Fibroblast of peridontal ligament (primary cell): Measurements from ENCODE around the gene HCFC1.

Experiments
- DNase-seq: peaks from one replicate; pipeline ENCODE4 v3.0.0-alpha.2; 2010; ENCODE audit errors: extremely low read depth

The HCFC1 gene

GRCh38 chrX:153957224-153957623 is 14.4 kb downstream of the HCFC1 start:
- no peak for DNase-seq

- DNase-seq: no peak
Measured at GRCh38 chrX:153956044-153956907, 15.3 kb downstream of the HCFC1 start.

DNA sequence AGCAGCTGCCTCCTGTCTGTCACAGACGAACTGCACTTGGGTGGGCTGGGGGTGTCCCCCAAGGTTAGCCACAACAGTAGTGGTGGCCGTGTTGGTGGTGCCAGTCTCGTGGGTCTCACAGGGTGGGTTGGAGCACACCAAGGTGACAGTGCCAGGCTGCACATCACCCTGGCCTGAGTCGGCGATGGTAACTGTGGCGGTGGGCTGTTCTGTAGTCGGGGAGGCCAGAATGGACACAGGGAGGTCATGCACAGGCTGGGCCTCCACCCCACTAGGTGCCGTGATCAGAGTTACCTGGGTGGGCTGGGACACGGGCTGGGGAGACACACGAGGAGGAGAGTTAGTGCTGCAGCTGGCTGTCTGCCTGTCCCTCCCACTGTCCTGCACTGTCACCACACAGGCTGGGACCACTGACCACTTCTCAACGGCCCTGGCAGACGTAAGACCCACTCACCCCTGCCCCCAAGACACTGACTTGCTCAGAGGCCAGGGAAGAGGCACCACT is 16.3 kb downstream of the HCFC1 start:
- DNase-seq: no peak

GRCh38 chrX:153954558-153955227 is 16.9 kb downstream of the HCFC1 start:
- DNase-seq: no peak

DNA sequence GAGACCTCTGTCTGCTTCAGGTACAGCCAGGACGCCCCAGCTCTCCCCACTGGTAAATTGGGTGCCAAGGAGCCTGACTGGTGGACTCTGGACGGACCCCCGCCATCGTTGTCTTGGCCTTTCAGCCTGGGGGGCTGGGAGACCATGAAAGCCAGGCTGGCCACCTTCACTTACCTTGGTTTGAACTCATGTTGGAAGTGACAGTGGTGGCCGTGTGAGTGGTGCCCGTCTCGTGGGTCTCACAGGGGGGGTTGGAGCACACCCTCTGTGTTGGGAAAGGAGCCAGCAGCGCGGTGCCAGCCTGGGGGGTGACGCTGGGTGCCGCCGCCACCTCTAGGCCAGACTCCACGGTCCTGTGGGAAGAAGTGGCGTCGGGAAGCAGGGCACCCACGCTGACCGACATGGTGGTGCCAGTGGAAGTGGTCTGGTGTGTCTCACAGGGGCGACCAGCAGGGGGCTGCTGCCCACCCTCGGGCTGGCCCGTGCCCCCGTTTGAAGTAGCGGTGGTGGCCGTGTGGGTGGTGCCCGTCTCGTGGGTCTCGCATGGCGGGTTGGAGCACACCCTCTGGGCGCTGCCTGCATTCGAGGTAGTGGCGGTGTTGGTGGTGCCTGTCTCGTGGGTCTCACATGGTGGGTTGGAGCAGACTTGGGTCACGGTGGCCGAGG is 17.6 kb downstream of the HCFC1 start:
- DNase-seq: no peak

GRCh38 chrX:153953342-153953830 is 18.2 kb downstream of the HCFC1 start:
- DNase-seq: peak; percentile 58

- no peak for DNase-seq
Measured at GRCh38 chrX:153952373-153953026, 19.1 kb downstream of the HCFC1 start.

DNA sequence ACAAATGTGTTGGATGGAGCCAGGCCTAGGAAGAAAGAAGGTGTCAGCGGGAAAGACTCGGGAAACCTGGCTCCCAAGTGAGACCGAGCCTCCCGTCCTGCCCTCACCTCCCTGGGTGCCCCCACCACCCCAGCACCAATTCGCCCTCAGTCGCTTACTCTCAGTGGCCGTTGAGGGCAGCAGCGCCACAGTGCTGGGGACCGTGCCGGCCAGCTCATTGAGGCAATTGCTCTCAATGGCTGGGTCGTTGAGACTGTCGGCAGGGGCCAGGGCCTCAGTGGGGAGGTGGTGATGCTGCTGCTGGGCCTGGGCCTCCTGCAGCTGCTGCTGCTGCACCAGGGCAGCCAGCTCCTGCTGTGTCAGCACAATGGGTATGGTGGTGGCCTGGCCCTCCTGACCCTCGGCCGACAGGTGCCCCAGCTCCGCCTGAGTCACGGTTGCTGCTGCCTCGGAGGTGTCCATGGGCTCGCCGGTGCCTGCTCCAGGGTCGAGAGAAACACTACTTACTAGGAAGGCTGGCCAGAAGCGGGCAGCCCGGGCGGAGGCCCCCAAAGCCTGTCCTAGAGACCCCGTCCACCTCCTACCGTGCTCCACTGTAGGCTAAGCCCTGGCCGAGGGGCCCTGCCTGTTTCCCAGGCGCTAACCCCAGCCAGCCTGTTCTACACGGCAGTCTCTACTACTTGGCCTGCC is 19.8 kb downstream of the HCFC1 start:
- no peak for DNase-seq

DNA sequence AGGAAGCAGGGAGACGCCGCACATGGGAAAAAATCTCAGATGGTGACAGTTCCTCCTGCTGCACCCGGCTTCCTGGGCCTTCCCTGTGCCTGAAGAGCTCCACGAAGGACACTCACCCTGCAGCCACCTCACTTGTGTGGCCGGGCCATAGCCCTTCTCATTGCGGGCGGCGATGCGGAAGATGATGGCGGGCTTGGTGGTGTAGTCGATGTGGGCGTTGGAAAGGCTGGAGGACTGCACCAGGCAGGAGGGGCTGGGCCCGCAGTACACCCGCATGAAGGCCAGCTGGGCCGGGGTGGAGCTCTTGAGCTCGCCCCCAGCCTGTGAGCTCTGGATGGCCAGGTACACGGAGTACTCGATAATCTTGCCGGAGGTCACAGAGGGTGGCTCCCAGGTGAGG is 21.5 kb downstream of the HCFC1 start:
- DNase-seq: no peak

DNA sequence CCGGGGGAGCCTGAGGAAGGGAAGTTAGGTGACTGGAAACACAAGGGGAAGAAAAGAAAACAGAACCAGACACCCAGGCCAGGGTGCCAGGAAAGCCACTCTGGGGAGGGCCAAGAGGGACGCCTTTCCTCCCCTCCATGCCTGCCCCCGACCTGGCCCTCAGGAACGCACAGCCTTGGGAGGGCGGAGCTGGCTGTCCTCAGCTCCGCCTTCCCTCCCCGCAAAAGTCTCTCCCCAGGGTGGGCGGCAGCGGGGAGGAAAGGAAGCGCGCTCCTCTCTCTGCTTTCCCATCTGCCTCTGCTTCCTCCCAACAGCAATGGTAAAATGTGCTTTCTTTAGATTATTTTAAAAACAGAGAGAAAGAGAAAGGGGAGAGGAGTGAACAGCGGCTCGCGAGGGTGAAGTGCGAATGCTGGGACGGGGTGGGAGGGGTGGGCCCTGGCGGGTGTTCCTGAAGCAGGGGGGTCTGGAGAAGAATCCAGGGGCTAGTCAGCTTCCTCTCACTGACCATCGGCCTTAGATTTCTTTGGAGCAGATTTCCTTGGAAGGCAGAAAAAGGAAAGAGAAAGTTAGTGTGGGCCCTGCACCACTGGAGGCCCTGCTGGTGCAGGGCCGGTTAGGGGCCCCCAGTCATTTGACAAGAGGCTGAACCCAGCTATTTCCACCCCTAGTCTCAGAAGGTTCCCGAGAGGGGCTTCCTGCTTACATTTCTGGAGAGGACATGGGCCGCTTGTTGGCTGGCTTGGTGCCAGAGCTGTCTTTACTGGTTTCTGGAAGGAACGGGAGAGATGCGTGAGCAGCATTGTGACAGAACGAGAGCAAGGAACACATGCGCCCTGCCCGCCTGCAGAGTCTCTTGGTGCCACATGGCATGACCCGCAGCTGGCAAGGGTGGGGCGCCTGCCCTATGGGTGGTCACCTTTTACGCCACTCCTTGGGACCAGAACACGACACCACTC is 22.5 kb downstream of the HCFC1 start:
- no peak for DNase-seq

DNA sequence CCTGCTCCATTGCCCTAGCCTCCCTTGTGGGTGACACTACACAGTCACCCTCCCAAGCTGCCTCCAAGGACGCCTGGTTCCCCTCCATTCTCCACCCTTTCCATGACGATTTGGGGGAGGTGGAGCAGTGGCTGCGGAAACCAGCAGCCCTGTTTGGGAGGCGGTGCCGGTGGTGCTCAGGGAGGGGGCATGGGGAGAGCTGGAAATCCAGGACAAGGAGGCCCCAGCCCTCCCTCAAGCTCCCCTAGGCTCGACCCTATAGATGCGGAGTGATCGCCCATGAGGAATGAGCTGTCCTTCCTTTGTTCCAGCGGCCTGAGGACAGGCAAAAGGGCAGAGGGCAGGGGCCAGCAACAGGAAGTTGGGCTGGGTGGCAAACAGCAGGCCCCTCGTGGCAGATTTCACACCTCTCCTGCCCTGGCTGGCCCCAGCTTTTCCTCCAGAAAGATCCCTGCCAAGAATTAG is 23.6 kb downstream of the HCFC1 start:
- no peak for DNase-seq

GRCh38 chrX:153947009-153947769 is 24.4 kb downstream of the HCFC1 start:
- peak; percentile 76 for DNase-seq

DNA sequence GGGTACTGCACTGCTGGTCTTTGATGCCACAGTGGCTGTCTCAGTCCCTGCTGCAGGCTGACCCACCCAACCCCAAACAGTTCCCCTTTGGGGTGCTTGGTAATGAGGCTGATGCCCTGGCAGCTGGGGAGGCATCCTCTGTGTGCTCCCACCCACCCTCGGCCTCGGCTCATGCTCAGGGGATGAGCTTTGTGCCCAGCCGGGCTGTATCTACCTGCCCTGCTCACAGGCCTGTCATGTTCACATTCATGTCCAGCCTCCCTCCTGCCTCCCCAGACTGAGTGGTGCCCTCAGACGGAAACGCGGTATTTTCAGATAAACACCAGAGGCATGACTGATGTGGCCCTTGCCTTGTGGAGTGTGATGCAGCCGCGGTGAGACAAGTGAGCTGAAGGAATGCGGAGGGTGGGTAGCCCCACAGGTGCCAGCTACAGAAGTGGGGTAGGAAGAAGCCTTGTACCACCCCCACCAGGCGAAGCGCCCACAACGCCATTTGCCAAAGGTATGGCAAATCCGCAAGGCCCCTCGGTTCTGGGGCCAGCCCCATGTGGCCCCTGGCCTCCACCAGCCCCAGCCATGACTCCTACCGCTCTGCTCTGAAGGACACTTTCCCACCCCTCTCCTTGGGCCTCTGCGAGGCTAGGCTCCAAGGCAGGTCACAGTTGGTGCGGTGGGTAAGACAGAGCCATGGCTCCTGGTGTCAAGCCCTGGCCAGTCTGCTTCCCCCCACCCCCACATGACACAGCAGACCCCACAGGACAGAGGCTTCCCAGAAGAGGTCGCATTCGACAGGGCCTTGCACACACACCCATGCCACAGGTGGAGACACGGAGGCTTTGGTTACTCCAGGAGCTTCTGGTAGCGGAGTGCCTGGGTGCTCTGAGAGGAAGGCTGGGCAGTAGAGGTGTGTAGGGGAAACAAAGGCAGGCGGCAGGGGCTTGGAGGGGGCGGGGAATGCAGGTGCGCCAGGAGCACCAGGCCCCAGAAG is 25.4 kb downstream of the HCFC1 start:
- DNase-seq: no peak

DNA sequence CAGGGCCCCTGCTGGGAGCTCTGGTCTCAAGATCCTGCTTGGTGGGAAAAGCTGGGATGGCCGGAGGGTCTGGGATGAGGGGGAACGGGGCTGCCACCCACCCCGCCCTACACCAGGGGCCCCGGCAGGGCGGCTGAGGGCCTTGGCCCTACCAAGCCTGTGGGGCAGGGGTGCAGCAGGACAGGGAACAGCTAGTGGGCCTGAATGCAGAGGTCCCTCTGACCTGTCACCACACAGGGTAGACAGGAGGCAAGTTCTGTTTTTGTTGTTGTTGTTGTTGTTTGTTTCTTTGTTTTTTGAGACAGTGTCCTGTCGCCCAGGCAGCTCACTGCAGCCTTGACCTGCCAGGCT is 26.8 kb downstream of the HCFC1 start:
- no peak for DNase-seq

GRCh38 chrX:153944140-153944799 is 27.3 kb downstream of the HCFC1 start, which contains the start of gene RENBP:
TSS of gene RENBP (minus strand) at chrX:153944643. CDS start at chrX:153944610, 33 bp downstream.
- DNase-seq: no peak

GRCh38 chrX:153941336-153942252 is 30.0 kb downstream of the HCFC1 start:
- DNase-seq: no peak
